GM21786 (cell line): ENCODE measurements around the gene BAHD1.
A peak's percentile ranks its signal among the peaks of the same experiment; 100 is the strongest.

ENCODE experiments used
- ATAC-seq: cut with Tn5 transposase; IDR thresholded peaks from one replicate; pipeline ENCODE4 v1.9.1; 2021; ENCODE audit not compliant: unreplicated experiment

The BAHD1 gene

GRCh38 chr15:40421246-40422157 lies 19.3 kb upstream of the BAHD1 start:
- peak; percentile 84 for ATAC-seq

GRCh38 chr15:40424483-40425115 lies 16.2 kb upstream of the BAHD1 start:
- ATAC-seq: no peak

- ATAC-seq: no peak
Measured at GRCh38 chr15:40425681-40426080, 15.1 kb upstream of the BAHD1 start.

- ATAC-seq: no peak
Measured at GRCh38 chr15:40427188-40427587, 13.6 kb upstream of the BAHD1 start.

- no peak for ATAC-seq
Measured at GRCh38 chr15:40428185-40428584, 12.6 kb upstream of the BAHD1 start.

- ATAC-seq: no peak
Measured at GRCh38 chr15:40429068-40429710, 11.6 kb upstream of the BAHD1 start.

GRCh38 chr15:40430271-40430805 lies 10.4 kb upstream of the BAHD1 start:
- no peak for ATAC-seq

- ATAC-seq: no peak
Measured at GRCh38 chr15:40435023-40435709, 5.6 kb upstream of the BAHD1 start.

GRCh38 chr15:40435710-40436089 lies 5.1 kb upstream of the BAHD1 start:
- no peak for ATAC-seq

- ATAC-seq: no peak
Measured at GRCh38 chr15:40436116-40436891, 4.4 kb upstream of the BAHD1 start.

- ATAC-seq: no peak
Measured at GRCh38 chr15:40436892-40437751, 3.6 kb upstream of the BAHD1 start.

- no peak for ATAC-seq
Measured at GRCh38 chr15:40437752-40438687, 2.7 kb upstream of the BAHD1 start.

GRCh38 chr15:40438712-40439111 lies 2.0 kb upstream of the BAHD1 start:
- no peak for ATAC-seq

GRCh38 chr15:40439461-40439959 lies 1.2 kb upstream of the BAHD1 start:
- ATAC-seq: no peak

- ATAC-seq: no peak
Measured at GRCh38 chr15:40439960-40440742, 602 bp upstream of the BAHD1 start.

GRCh38 chr15:40441565-40442531 lies 1.1 kb downstream of the BAHD1 start:
- ATAC-seq: peak; percentile 3
